ENCODE measurements around the gene CHMP4B. TPM values are rescaled to one million over a fixed set of nuclear protein-coding genes. Genes with fewer than 3 reads are reported as not detected.

Gene CHMP4B
- total RNA-seq, 4 donors from 2014 or later, result 57.4 to 109 (median 82.7) TPM

- peaks cover 0 to 8% (median 0%) of the 10 kb centered on the region in 3 donors for H3K9me3 ChIP-seq
- in situ Hi-C loops (cut with MboI; ENCODE audit: low sequenced_read_pairs in 4 of 4), result no loop called here
- H3K27ac ChIP-seq, result no peak overlapping the region
- no peaks in the 10 kb centered on the region for H3K36me3 ChIP-seq
- ATAC-seq (no peak), DNase-seq (no peak)
- TF ChIP-seq POLR2A (IDR thresholded peaks at IDR 0.05), result no peak
- TF ChIP-seq, protein P1, sequence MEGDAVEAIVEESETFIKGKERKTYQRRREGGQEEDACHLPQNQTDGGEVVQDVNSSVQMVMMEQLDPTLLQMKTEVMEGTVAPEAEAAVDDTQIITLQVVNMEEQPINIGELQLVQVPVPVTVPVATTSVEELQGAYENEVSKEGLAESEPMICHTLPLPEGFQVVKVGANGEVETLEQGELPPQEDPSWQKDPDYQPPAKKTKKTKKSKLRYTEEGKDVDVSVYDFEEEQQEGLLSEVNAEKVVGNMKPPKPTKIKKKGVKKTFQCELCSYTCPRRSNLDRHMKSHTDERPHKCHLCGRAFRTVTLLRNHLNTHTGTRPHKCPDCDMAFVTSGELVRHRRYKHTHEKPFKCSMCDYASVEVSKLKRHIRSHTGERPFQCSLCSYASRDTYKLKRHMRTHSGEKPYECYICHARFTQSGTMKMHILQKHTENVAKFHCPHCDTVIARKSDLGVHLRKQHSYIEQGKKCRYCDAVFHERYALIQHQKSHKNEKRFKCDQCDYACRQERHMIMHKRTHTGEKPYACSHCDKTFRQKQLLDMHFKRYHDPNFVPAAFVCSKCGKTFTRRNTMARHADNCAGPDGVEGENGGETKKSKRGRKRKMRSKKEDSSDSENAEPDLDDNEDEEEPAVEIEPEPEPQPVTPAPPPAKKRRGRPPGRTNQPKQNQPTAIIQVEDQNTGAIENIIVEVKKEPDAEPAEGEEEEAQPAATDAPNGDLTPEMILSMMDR (IDR thresholded peaks at IDR 0.05 in 4 of 5, conservative IDR thresholded peaks at IDR 0.05 in 1 of 5), result no peak
- no peaks in the 10 kb centered on the region for H3K27me3 ChIP-seq
- H3K4me1 ChIP-seq, result no peaks in the 10 kb centered on the region
- intact Hi-C loops (cut with DNase I; ENCODE audit: low total_unique reads), result no loop called here
- no peak overlapping the region for H3K4me3 ChIP-seq
Observed at GRCh38 chr20:33878583-33878982, 67.4 kb downstream of the CHMP4B start.

DNA sequence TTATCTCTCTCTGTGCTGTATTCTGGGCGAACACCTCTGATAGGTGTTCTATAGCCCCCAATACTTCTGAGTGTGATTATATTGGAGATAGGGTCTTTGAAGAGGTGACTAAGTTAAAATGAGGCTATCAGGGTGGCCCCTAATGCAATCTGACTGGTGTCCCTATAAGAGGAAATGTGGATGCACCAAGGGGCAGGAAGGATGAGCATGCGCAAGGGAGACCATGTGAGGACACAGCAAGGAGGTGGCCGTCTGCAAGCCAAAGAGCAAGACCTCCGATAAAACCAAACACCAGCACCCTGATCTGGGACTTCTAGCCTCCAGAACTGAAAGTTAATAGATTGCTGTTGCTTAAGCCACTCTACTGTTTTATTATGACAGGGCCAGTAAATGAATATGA, 69.2 kb downstream of the CHMP4B start:
- no peaks in the 10 kb centered on the region for H3K36me3 ChIP-seq
- H3K9me3 ChIP-seq, result peaks cover 0 to 8% (median 0%) of the 10 kb centered on the region in 3 donors
- no peak overlapping the region for H3K27ac ChIP-seq
- H3K4me1 ChIP-seq, result no peaks in the 10 kb centered on the region
- no peaks in the 10 kb centered on the region for H3K27me3 ChIP-seq
- TF ChIP-seq POLR2A (IDR thresholded peaks at IDR 0.05), result no peak
- TF ChIP-seq, protein P1 (IDR thresholded peaks at IDR 0.05 in 4 of 5, conservative IDR thresholded peaks at IDR 0.05 in 1 of 5), result no peak
- intact Hi-C loops (cut with DNase I; ENCODE audit: low total_unique reads) (no loop called here), in situ Hi-C loops (cut with MboI; ENCODE audit: low sequenced_read_pairs in 4 of 4) (no loop called here)
- no peak for DNase-seq
- no peak for ATAC-seq
- no peak overlapping the region for H3K4me3 ChIP-seq

- no peaks in the 10 kb centered on the region for H3K27me3 ChIP-seq
- H3K9me3 ChIP-seq, result peaks cover 0 to 8% (median 0%) of the 10 kb centered on the region in 3 donors
- intact Hi-C loops (cut with DNase I; ENCODE audit: low total_unique reads), result no loop called here
- no peak overlapping the region for H3K4me3 ChIP-seq
- H3K36me3 ChIP-seq, result no peaks in the 10 kb centered on the region
- in situ Hi-C loops (cut with MboI; ENCODE audit: low sequenced_read_pairs in 4 of 4), result no loop called here
- no peak for DNase-seq
- no peaks in the 10 kb centered on the region for H3K4me1 ChIP-seq
- no peak for ATAC-seq
- no peak overlapping the region for H3K27ac ChIP-seq
- TF ChIP-seq POLR2A (IDR thresholded peaks at IDR 0.05), result no peak
- TF ChIP-seq, protein P1 (IDR thresholded peaks at IDR 0.05 in 4 of 5, conservative IDR thresholded peaks at IDR 0.05 in 1 of 5), result no peak
Observed at GRCh38 chr20:33881989-33882388, 70.8 kb downstream of the CHMP4B start.

GRCh38 chr20:33882481-33882880, 71.3 kb downstream of the CHMP4B start:
- in situ Hi-C loops (cut with MboI; ENCODE audit: low sequenced_read_pairs in 4 of 4) (no loop called here), intact Hi-C loops (cut with DNase I; ENCODE audit: low total_unique reads) (no loop called here)
- Histone ChIP-seq H3K4me1 (no peaks in the 10 kb centered on the region), H3K9me3 (peaks cover 0 to 8% (median 0%) of the 10 kb centered on the region in 3 donors), H3K36me3 (no peaks in the 10 kb centered on the region), H3K4me3 (no peak overlapping the region), H3K27me3 (no peaks in the 10 kb centered on the region), H3K27ac (no peak overlapping the region)
- TF ChIP-seq POLR2A (IDR thresholded peaks at IDR 0.05), result no peak
- TF ChIP-seq, protein P1 (IDR thresholded peaks at IDR 0.05 in 4 of 5, conservative IDR thresholded peaks at IDR 0.05 in 1 of 5), result no peak
- DNase-seq (no peak), ATAC-seq (no peak)

DNA sequence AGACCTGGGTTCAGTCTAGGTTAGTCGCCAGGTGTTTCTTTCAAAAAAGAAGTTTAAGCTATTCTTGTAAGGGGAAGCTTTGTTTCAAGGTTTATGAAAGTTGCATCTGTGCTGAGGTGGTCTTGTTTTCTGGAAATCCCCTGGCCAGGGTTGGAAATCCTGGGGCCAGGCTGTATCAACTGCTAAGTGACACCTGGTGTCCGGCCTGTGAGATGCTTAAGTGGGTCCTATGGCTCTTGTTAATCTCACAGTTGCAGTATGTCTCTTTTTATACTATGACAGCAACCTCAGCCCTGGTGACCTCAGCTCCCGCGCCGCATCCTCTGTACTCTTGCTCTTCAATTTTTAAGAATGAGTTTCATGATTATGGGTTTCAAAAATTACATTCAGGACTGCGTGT, 72.0 kb downstream of the CHMP4B start:
- Histone ChIP-seq H3K4me1 (no peaks in the 10 kb centered on the region), H3K9me3 (peaks cover 0 to 8% (median 0%) of the 10 kb centered on the region in 3 donors), H3K27ac (no peak overlapping the region), H3K4me3 (no peak overlapping the region), H3K36me3 (no peaks in the 10 kb centered on the region), H3K27me3 (no peaks in the 10 kb centered on the region)
- no peak for TF ChIP-seq POLR2A (IDR thresholded peaks at IDR 0.05)
- TF ChIP-seq, protein P1 (IDR thresholded peaks at IDR 0.05 in 4 of 5, conservative IDR thresholded peaks at IDR 0.05 in 1 of 5), result no peak
- no peak for ATAC-seq
- in situ Hi-C loops (cut with MboI; ENCODE audit: low sequenced_read_pairs in 4 of 4) (no loop called here), intact Hi-C loops (cut with DNase I; ENCODE audit: low total_unique reads) (no loop called here)
- DNase-seq, result no peak
